Brain microvascular endothelial cell (primary cell): ENCODE measurements around the gene NUSAP1.

Source experiments
- DNase-seq: peaks from one replicate; pipeline ENCODE4 v3.0.0-alpha.2; 2020
- H3K27ac ChIP-seq: fragments of 250-450 bp; sonication (Bioruptor Pico); 2 replicates; pipeline ENCODE4 v1.5.1; 2020; ENCODE audit warnings: mild to moderate bottlenecking, moderate library complexity
- H3K27me3 ChIP-seq: fragments of 250-450 bp; sonication (Bioruptor Pico); replicated peaks from 2 replicates; pipeline ENCODE4 v1.5.1; 2020; ENCODE audit warnings: mild to moderate bottlenecking
- H3K36me3 ChIP-seq: fragments of 250-450 bp; sonication (Bioruptor Pico); replicated peaks from 2 replicates; pipeline ENCODE4 v1.5.1; 2020; ENCODE audit warnings: mild to moderate bottlenecking
- H3K4me3 ChIP-seq: 2 replicates; pipeline ENCODE4 v1.5.1; 2011; ENCODE audit warnings: low read depth, mild to moderate bottlenecking, control low read depth, low read length, moderate library complexity
- in situ Hi-C: cut with HindIII; loops from 2 replicates; pipeline ENCODE4 v1.10.0; 2017; ENCODE audit warnings: low sequenced_read_pairs, low pct_ligation_motif_present
- TF ChIP-seq, protein P1 (sequence below): IDR thresholded peaks from 2 replicates; pipeline ENCODE4 v1.5.1; 2011; ENCODE audit warnings: low read depth, mild to moderate bottlenecking, moderate library complexity, low read length, control low read depth, inconsistent platforms; ENCODE audit errors: missing control alignments

Gene NUSAP1

DNA sequence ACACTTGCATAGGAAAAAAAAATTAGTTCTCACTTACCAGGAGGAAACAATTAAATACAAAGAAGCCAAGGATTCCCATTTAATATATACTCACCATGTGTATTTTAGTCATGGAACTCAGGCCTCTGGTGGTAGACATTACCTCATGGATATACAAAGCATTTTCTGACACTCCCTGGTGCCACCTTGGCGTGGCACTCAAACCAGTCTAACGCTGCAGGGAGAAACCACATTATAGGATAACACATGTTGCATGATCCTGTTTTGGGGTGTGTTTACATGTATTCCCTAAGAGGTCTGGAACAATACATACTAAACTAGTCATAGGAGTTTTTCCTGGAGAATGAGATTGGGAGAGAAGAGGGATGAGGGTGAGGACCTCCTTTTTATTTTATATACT, 78.3 kb downstream of the NUSAP1 start:
- no peak for DNase-seq
- in situ Hi-C loops, result no loop called here

DNA sequence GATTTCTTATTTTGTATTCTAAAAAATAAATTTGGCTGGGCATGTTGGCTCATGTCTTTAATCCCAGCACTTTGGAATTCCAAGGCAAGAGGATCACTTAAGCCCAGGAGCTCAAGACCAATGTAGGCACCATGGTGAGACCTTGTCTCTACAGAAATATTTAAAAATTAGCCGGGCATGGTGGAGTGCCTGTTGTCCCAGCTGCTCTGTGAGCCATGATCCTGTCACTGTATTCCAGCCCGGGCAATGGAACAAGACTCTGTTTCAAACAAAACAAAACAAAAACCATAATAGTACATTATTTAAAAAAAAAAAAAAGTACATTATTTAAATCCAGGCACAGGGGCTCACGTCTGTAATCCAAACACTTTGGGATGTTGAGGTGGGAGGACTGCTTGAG, 78.8 kb downstream of the NUSAP1 start:
- in situ Hi-C loops, result no loop called here
- TF ChIP-seq, protein P1, sequence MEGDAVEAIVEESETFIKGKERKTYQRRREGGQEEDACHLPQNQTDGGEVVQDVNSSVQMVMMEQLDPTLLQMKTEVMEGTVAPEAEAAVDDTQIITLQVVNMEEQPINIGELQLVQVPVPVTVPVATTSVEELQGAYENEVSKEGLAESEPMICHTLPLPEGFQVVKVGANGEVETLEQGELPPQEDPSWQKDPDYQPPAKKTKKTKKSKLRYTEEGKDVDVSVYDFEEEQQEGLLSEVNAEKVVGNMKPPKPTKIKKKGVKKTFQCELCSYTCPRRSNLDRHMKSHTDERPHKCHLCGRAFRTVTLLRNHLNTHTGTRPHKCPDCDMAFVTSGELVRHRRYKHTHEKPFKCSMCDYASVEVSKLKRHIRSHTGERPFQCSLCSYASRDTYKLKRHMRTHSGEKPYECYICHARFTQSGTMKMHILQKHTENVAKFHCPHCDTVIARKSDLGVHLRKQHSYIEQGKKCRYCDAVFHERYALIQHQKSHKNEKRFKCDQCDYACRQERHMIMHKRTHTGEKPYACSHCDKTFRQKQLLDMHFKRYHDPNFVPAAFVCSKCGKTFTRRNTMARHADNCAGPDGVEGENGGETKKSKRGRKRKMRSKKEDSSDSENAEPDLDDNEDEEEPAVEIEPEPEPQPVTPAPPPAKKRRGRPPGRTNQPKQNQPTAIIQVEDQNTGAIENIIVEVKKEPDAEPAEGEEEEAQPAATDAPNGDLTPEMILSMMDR, result no peak
- DNase-seq, result no peak
- no peak overlapping the region for H3K4me3 ChIP-seq
- no peaks in the 10 kb centered on the region for H3K27me3 ChIP-seq
- no peaks in the 10 kb centered on the region for H3K36me3 ChIP-seq
- H3K27ac ChIP-seq, result no peak overlapping the region

More for the DNA sequence above, 78.3 kb downstream of the NUSAP1 start:
- TF ChIP-seq, protein P1, result no peak
- H3K27ac ChIP-seq, result no peak overlapping the region
- no peaks in the 10 kb centered on the region for H3K36me3 ChIP-seq
- no peak overlapping the region for H3K4me3 ChIP-seq
- H3K27me3 ChIP-seq, result no peaks in the 10 kb centered on the region

DNA sequence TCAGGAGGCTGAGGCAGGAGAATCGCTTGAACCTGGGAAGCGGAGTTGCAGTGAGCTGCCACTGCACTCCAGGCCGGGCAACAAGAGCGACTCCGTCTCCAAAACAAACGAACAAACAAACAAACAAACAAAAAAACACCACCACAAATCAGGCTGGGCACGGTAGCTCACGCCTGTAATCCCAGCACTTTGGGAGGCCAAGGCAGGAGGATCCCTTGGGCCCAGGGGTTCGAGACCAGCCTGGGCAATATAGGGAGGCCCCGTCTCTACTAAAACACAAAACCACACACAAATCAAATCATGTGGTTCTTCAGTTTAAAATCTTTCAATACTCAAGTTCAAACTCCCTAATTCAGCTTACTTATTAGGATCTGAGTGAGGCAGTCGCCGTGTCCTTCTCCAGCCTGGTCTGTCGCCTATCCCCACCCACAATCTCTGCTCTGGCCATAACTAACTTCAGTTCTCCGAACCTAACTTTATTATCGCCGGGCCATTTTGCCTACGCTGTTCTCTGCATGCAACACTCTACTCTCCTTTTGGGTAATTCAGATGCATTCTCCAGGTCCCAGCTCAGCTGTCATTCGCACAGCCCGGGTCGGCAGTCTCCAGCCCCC, 83.6 kb downstream of the NUSAP1 start:
- TF ChIP-seq, protein P1, result no peak
- in situ Hi-C loops, result no loop called here
- no peak for DNase-seq

DNA sequence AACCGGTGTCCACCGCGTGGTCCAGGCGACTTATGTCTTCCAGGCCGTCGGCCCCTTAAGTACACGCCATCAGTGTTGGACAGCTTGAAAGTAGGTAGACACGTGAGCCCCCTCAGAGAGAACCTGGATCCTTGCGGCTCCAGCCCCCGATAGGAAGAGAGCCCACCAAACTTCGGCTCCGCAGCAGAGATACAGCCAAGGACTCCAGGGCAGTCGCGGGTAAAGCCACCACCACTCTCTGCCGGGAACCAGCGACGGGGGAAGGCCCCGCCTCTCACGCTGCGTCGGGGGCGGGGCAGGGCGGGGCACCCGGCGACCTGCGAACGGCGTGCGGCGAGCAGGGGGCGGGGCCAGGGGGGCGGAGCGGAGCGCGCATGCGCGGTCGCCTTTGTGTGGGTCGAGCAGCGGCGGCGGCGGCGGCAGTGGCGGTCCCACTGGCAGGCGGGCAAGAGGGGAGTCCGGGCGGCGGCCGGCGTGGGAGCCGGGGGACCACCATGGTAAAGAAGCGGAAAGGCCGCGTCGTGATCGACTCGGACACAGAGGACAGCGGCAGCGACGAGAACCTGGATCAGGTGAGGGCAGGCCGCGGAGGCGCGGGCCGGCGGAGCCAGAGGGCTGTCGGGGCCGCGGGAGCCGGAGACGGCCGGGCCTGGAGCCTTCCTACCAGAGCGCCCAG, 84.2 kb downstream of the NUSAP1 start, which contains the start of gene RTF1:
TSS of gene RTF1 (plus strand) at position 354 of the 676 bp plus-strand sequence. CDS start at position 375, 21 bp downstream.
- H3K4me3 ChIP-seq, result peak within 1 kb of the TSS; percentile 87
- in situ Hi-C loops, result no loop called here
- peak within 1 kb of the TSS; percentile 37 for H3K27ac ChIP-seq
- no peaks in the 10 kb centered on the region for H3K27me3 ChIP-seq
- peak; percentile 83 for DNase-seq
- TF ChIP-seq, protein P1, result no peak
- no peaks in the 10 kb centered on the region for H3K36me3 ChIP-seq

More for the DNA sequence above, 83.6 kb downstream of the NUSAP1 start:
- Histone ChIP-seq H3K27ac (peak overlapping the region; percentile 37), H3K36me3 (no peaks in the 10 kb centered on the region), H3K27me3 (no peaks in the 10 kb centered on the region), H3K4me3 (peak overlapping the region; percentile 87)

DNA sequence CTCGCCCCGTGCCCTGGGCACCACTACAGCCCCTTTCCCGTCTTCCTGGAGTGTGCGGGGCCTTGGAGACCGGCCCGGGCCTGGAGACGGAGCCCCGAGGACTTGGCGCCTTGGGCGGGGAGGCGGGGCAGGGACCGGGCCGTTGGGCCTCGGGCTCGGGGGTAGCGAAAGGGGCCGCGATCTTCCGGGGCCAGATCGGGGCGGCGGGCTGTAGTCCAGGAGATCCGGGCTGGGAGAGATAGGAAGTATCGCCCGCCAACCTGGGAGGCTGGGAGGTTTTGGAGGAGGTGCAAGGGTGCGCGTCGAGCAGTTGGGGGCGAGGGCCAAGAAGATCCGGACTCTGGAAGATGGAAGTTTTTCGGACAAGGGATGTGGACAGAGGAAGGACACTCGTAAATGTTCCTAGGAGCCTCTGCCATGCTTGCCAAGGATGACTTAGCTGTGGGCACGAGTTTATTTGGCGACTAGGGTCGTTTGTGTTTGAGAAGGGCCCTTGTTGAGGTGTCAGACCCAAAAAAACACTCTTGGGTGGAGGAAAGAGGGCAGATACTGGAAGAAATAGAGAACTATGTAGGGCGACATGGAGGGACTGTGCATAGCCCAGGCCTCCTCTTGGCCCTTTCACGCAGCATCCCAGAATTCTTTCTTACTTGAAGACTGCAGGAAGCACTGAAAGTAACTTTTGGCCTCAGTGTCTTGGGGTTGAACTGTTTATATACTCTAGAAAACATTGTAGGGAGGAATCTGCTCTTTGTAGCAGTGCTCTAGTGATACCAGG, 84.9 kb downstream of the NUSAP1 start:
- TF ChIP-seq, protein P1, result no peak
- H3K27me3 ChIP-seq, result no peaks in the 10 kb centered on the region
- H3K4me3 ChIP-seq, result peak overlapping the region; percentile 87
- H3K27ac ChIP-seq, result peak overlapping the region; percentile 33
- in situ Hi-C loops, result no loop called here
- peak; percentile 2 for DNase-seq
- H3K36me3 ChIP-seq, result no peaks in the 10 kb centered on the region
